GM18507 (cell line): ENCODE data around the gene CNTNAP2.

Experiments
- DNase-seq: peaks from one replicate; pipeline ENCODE4 v3.0.0; 2011; ENCODE audit warnings: low read depth; ENCODE audit not compliant: insufficient read length; ENCODE audit errors: extremely low spot score
- FAIRE-seq: peaks from 2 replicates; lab custom pipeline; 2011; peaks lifted over from hg19 to GRCh38; lab: Jason Lieb, UNC

Gene CNTNAP2

GRCh38 chr7:148356303-148356702, 2239.7 kb downstream of the CNTNAP2 start:
- DNase-seq (no peak), FAIRE-seq (no peak)

- FAIRE-seq: no peak
- no peak for DNase-seq
Observed at GRCh38 chr7:148362541-148362940, 2245.9 kb downstream of the CNTNAP2 start.

GRCh38 chr7:148367731-148368475, 2251.3 kb downstream of the CNTNAP2 start:
- FAIRE-seq (no peak), DNase-seq (no peak)

- DNase-seq: no peak
- FAIRE-seq: no peak
Observed at GRCh38 chr7:148368562-148368961, 2252.0 kb downstream of the CNTNAP2 start.

GRCh38 chr7:148371280-148371937, 2254.8 kb downstream of the CNTNAP2 start:
- no peak for DNase-seq
- FAIRE-seq: no peak

DNA sequence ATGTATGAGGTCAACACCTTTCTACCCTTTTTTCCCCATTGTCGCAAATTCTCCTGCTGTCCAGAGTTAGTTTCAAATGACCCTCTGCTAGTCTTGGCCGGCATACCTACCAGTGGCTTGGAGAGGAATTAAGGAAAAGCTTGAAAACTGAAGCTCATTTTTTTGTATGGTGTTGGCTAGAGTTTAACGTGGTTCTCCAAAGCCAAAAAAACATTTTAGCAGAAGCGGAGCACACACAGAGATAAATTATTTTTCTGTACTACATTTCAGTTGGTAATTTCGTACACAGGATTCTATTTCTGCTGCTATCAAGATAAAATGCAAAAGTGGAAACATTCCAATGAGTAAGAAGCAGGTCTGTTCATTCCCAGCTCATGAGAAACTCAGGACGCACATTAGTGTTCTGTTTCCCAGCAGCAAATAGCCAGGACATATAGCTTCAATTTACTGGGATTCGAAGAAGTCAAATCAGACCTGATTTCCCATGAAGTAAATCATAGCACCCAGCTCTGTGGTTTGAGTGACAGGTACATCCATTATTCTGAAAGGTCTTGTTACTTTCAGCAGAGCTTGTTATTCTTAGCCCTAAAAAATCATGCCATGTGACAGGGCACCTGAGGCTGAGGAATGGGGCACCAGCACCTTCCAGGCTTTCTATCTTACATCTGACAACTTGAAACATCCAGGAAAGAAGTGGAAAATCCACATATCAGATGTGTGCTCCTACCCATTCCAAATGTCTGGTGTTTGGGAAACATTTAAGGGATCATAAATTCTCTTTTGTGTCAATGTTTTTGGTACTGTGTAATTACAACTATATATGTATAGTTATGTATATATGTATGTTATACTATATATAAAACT, 2258.0 kb downstream of the CNTNAP2 start:
- DNase-seq (no peak), FAIRE-seq (no peak)

- FAIRE-seq (no peak), DNase-seq (no peak)
Observed at GRCh38 chr7:148379677-148380076, 2263.1 kb downstream of the CNTNAP2 start.

DNA sequence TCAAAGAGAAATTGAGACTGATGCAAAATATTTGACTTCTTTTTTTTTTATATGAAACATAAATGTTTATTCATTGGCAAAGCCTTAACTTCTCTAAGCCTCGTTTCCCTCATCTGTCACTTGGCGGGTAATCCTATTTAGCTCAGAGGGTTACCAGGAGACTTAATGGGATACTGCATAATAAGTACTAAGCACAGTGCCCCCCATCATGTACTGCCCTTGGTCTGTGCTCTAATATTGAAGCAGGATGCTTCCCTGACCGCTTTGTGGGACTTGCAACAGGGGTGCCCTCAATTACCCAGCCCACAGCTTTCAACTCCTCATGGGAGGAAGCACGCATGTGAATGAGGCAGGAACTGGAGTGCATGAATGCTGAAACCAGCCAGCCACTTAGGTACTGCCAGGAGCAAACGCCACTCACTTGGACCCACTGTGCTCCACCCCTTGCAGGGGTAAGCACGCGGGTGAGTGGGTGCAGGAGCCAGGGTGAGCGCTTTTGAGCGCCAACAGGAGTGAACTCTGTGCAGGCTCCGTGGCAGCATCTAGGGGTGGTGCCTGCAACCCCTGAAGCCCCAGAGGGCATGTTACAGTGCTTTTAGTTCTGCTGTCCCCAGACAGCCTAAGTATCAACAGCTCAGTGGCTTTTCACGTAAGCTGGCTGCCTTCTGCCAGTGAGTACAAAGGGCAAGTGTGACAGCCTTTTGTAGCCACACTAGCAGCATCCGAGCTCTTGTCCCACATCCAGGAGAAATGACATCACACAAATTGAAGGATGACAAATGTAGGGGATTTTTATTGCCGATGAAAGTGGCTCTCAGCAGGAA, 2264.2 kb downstream of the CNTNAP2 start:
- FAIRE-seq (no peak), DNase-seq (no peak)

- no peak for FAIRE-seq
Observed at GRCh38 chr7:148382596-148382995, 2266.0 kb downstream of the CNTNAP2 start.

DNA sequence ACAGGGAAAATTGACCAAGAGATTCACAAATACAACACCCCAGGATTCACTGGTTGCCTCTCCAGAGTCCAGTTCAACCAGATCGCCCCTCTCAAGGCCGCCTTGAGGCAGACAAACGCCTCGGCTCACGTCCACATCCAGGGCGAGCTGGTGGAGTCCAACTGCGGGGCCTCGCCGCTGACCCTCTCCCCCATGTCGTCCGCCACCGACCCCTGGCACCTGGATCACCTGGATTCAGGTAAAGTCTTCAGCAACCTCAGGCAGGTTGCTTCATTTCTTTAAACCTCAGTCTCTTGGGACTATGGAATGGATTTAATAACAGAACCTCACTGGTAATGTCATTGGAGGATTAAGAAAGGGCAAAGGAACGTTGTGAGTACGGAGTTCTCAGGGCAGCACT, 2267.1 kb downstream of the CNTNAP2 start:
- no peak for DNase-seq
- FAIRE-seq: no peak

More at GRCh38 chr7:148382596-148382995, 2266.0 kb downstream of the CNTNAP2 start:
- no peak for DNase-seq

DNA sequence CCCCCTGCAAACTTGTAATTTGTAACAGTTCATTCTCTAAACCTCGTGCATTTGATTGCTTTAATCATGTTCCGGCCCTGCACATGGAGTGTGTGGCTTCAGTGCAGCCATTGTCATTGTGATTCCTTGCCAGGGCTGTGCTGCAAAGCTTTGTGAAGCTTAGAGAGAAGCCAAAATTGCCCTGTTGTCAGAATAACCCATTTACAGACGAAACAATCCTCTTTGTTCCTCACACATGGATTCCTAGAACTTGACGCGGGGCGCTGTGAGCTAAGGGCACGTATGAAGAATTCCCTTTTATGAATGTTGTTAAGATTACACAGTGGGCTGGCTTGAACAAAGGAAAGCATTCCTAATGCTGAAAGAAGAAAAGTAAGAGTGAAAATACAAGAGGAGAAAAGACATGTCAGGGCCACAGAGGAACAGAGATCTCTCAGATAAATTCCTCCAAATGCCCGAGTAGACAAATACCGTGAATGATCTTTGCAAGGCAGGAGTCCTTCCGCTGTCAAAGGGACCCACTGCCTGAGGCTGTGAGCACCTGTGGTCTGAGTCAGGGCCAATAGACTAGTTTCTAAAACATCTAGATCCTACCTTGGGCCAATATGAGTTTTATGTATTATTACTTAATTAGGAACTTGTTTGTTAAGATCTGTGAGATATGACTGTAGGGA, 2268.5 kb downstream of the CNTNAP2 start:
- DNase-seq (no peak), FAIRE-seq (no peak)

DNA sequence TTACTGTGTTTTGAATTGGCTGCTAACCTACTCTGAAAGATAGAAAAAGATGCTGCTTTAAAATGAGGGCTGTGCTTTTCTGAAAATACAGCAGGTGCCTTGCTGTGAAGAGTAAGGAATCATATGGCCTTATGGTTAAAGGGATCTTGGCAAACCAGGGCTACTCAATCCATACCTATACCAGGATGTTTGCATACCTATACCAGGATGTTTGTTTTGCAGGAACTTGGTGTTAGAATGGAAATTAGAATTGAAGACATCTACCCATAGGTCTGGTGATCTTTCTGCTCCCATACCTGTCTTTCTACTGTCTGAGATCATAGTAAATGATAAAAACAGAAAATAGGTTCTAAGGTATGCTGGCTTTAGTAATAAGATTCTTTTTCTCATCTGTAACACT, 2273.8 kb downstream of the CNTNAP2 start:
- FAIRE-seq (no peak), DNase-seq (no peak)

- no peak for DNase-seq
- FAIRE-seq: no peak
Observed at GRCh38 chr7:148391591-148391990, 2275.0 kb downstream of the CNTNAP2 start.

GRCh38 chr7:148394582-148394981, 2278.0 kb downstream of the CNTNAP2 start:
- DNase-seq (no peak), FAIRE-seq (no peak)

DNA sequence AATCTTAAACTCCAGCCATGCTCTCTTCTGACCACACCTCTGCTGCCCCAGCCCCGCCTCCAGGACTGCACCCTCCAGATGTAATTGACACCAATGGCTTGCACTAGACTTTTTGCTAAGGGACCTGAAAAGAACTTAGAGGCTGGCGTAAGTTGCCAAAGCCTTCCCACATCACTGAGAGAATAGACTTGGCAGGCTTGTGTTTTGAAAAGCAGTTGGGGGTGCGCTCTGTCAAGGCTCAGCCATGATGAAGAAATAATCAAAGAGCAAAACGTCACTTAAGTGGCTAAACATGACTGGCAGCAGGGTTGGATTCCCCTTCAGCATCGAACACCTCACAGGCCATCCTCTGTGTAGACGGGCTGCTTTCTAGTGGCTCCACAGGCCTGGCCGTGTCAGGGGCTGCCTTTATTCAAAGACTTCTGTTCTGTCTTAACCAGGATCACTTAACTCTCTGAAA, 2278.8 kb downstream of the CNTNAP2 start:
- FAIRE-seq: no peak
- DNase-seq: no peak

GRCh38 chr7:148395990-148396716, 2279.6 kb downstream of the CNTNAP2 start:
- DNase-seq (no peak), FAIRE-seq (no peak)

DNA sequence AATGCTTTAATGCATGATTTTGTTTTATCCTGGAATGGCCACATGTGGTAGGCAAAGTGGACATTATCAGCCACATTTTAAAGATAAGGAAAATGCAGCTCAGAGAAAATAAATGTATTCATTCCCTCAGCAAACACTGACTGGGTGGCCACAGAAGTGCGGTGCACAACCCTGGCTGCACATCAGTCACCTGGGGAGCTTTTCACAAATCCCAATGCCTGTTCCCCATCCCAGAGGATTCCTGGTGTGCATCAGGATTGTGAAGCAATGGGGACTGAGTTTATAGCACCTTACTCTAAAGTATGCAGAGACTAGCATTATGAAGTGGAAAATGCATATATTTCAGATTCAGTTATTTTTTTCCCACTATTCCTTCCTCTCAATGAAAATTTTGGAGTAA, 2280.5 kb downstream of the CNTNAP2 start:
- DNase-seq (no peak), FAIRE-seq (no peak)

GRCh38 chr7:148397551-148397950, 2280.9 kb downstream of the CNTNAP2 start:
- no peak for DNase-seq
- no peak for FAIRE-seq
